HepG2 (cell line): ENCODE results near the gene PROC. TPM values are rescaled to one million over a fixed set of nuclear protein-coding genes. Genes with fewer than 3 reads are reported as not detected.

ENCODE experiments used
- ATAC-seq: fragments of 200-7000 bp; cut with Tn5 transposase; 3 replicates; pipeline ENCODE4 v1.9.1; 2020; ENCODE audit warnings: mild to moderate bottlenecking, moderate library complexity
- BruUV-seq: library from RNA; stranded (reverse); fragments of 400-500 nt; replicated peaks from 2 replicates; lab custom pipeline; 2021; lab: Mats Ljungman, UMichigan
- CTCF ChIA-PET: fragments of 300-600 bp; formaldehyde crosslinking; extraction: SDS; loops from one replicate; lab custom pipeline; 2021; ENCODE audit warnings: low total read pairs, inconsistent platforms, low intra/inter-chr PET ratio; lab: Yijun Ruan, JAX
- POLR2A ChIA-PET: fragments of 350-600 bp; sonication (Branson Sonifier 250); formaldehyde crosslinking; loops from one replicate; lab custom pipeline; 2020; ENCODE audit warnings: antibody characterized with exemption, inconsistent platforms; lab: Yijun Ruan, JAX
- DNase-seq: peaks from one replicate; pipeline ENCODE4 v3.0.0-alpha.2; 2015; ENCODE audit warnings: low spot score
- FAIRE-seq: peaks from 3 replicates; lab custom pipeline; 2011; peaks lifted over from hg19 to GRCh38; lab: Jason Lieb, UNC
- H2AFZ ChIP-seq: one replicate; pipeline ENCODE4 v1.6.1; 2011; ENCODE audit warnings: low read length, inconsistent platforms
- H3K27ac ChIP-seq: fragments of 300-600 bp; 3 replicates; pipeline ENCODE4 v1.8.0; 2011; ENCODE audit warnings: mixed run types, mild to moderate bottlenecking, mixed read lengths, low read length, inconsistent platforms; ENCODE audit not compliant: insufficient read depth; ENCODE audit errors: extremely low read length
- H3K27me3 ChIP-seq, 2 experiments: fragments of 200-600 bp in 1 of 2; 2 replicates in 1 of 2; 3 replicates in 1 of 2; pipeline versions ENCODE4 v1.6.0 to v1.8.0; 2011; ENCODE audit warnings: low read length in 2 of 2, mild to moderate bottlenecking in 2 of 2, moderate library complexity in 2 of 2, inconsistent platforms in 1 of 2; ENCODE audit not compliant: insufficient read depth in 2 of 2, control insufficient read depth in 1 of 2
- H3K36me3 ChIP-seq, 2 experiments: fragments of 200-600 bp in 1 of 2; replicated peaks in 1 of 2; 2 replicates in 1 of 2; 3 replicates in 1 of 2; pipeline versions ENCODE4 v1.5.1 to v1.8.0; 2011; ENCODE audit warnings: low read length in 2 of 2, inconsistent platforms in 1 of 2; ENCODE audit not compliant: insufficient read depth in 2 of 2, control insufficient read depth in 1 of 2
- H3K4me1 ChIP-seq: 2 replicates; pipeline ENCODE4 v1.5.1; 2012; ENCODE audit warnings: low read length, inconsistent platforms; ENCODE audit not compliant: insufficient read depth
- H3K4me2 ChIP-seq: 2 replicates; pipeline ENCODE4 v1.6.0; 2011; ENCODE audit warnings: low read depth, low read length, inconsistent platforms
- H3K4me3 ChIP-seq, 3 experiments: fragments of 200-600 bp in 1 of 3; sonication (generic), shearing (Covaris generic) in 1 of 3; replicated peaks in 1 of 3; 2 replicates each; pipeline ENCODE4 v1.5.1; 2011 to 2016; ENCODE audit warnings: low read length in 3 of 3, inconsistent platforms in 2 of 3, low read depth in 2 of 3, mild to moderate bottlenecking in 2 of 3, control low read depth in 1 of 3, mixed read lengths in 1 of 3; ENCODE audit not compliant: insufficient read depth in 1 of 3
- H3K79me2 ChIP-seq: one replicate; pipeline ENCODE4 v1.6.1; 2011; ENCODE audit warnings: low read length, inconsistent platforms; ENCODE audit not compliant: insufficient read depth
- H3K9ac ChIP-seq: 2 replicates; pipeline ENCODE4 v1.6.0; 2011; ENCODE audit warnings: mild to moderate bottlenecking, low read depth, low read length, inconsistent platforms; ENCODE audit not compliant: insufficient read depth
- H3K9me3 ChIP-seq: 2 replicates; pipeline ENCODE4 v1.5.1; 2012; ENCODE audit warnings: mild to moderate bottlenecking, low read length
- H4K20me1 ChIP-seq: 2 replicates; pipeline ENCODE4 v1.6.0; 2011; ENCODE audit warnings: inconsistent platforms, mild to moderate bottlenecking, low read length, moderate library complexity; ENCODE audit not compliant: insufficient read depth
- ARHGAP35 ChIP-seq: sonication (generic); formaldehyde crosslinking; IDR thresholded peaks from 2 replicates; pipeline ENCODE4 v1.9.0; 2022; ENCODE audit warnings: mild to moderate bottlenecking, inconsistent platforms, moderate library complexity, missing genetic modification reagents, borderline replicate concordance
- HDAC6 ChIP-seq: fragments of 200-600 bp; sonication (generic); IDR thresholded peaks from 2 replicates; pipeline ENCODE4 v1.7.0; 2017; ENCODE audit warnings: mild to moderate bottlenecking, antibody characterized with exemption, low read length, low read depth
- NR2F1 ChIP-seq, 2 experiments: fragments of 450-650 bp in 1 of 2; formaldehyde crosslinking in 1 of 2; IDR thresholded peaks; 2 replicates each; pipeline versions ENCODE4 v1.5.0 to v1.6.1; 2016 to 2020; ENCODE audit warnings: mild to moderate bottlenecking in 1 of 2, missing compliant biosample characterization in 1 of 2, missing genetic modification reagents in 1 of 2, moderate library complexity in 1 of 2
- ONECUT2 ChIP-seq: sonication (generic); formaldehyde crosslinking; IDR thresholded peaks from 2 replicates; pipeline ENCODE4 v1.4.0; 2020; ENCODE audit warnings: missing genetic modification reagents
- POGK ChIP-seq: sonication (generic); formaldehyde crosslinking; conservative IDR thresholded peaks from 2 replicates; pipeline ENCODE4 v1.8.0; 2022; ENCODE audit warnings: mild to moderate bottlenecking, moderate library complexity, missing genetic modification reagents
- SCMH1 ChIP-seq: sonication (generic); formaldehyde crosslinking; IDR thresholded peaks from 2 replicates; pipeline ENCODE4 v1.9.0; 2021; ENCODE audit warnings: missing genetic modification reagents, mild to moderate bottlenecking, borderline replicate concordance
- ZBTB33 ChIP-seq: sonication (generic); formaldehyde crosslinking; IDR thresholded peaks from 2 replicates; pipeline ENCODE4 v1.4.0; 2020; ENCODE audit warnings: missing genetic modification reagents
- ZNF530 ChIP-seq: sonication (generic); formaldehyde crosslinking; IDR thresholded peaks from 2 replicates; pipeline ENCODE4 v1.5.0; 2020; ENCODE audit warnings: low read depth, mild to moderate bottlenecking, missing genetic modification reagents
- ZNF687 ChIP-seq: sonication (generic); formaldehyde crosslinking; IDR thresholded peaks from 2 replicates; pipeline ENCODE4 v1.5.1; 2020; ENCODE audit warnings: mild to moderate bottlenecking, missing genetic modification reagents, moderate library complexity
- WGBS: methylation state at CpG from one replicate; pipeline ENCODE4 v1.1.6; 2017; ENCODE audit warnings: low lambda C conversion rate; 5-methylcytosine and 5-hydroxymethylcytosine counted together
- in situ Hi-C: cut with HindIII; loops from 2 replicates; pipeline ENCODE4 v1.10.0; 2017; ENCODE audit warnings: low pct_unique_long_range_greater_than_20kb; ENCODE audit not compliant: extremely low pct_ligation_motif_present
- intact Hi-C: fragments of 100-400 bp; cut with micrococcal nuclease; formaldehyde crosslinking; loops from one replicate; pipeline ENCODE4 v1.10.0; 2022; ENCODE audit not compliant: unreplicated experiment
- polyA plus RNA-seq, 8 experiments: library from polyadenylated mRNA; depleted of rRNA in 3 of 8; stranded (reverse) in 7 of 8; unstranded in 1 of 8; fragments of >200 nt; fragmentation: Illumina TruSeq in 4 of 8; extraction: Trizol in 4 of 8; gene quantifications; 2 replicates each; pipeline versions ENCODE4 v1.2.1 to v1.2.3, GENCODE V29; 2011 to 2016; ENCODE audit warnings: low read depth in 4 of 8, missing spikeins in 1 of 8, mixed read lengths in 1 of 8; ENCODE audit not compliant: insufficient read depth in 1 of 8
- total RNA-seq, 5 experiments: library from RNA; depleted of rRNA; stranded (reverse); fragments of >200 nt; fragmentation: Illumina TruSeq; extraction: Trizol; gene quantifications; 2 replicates each; pipeline ENCODE4 v1.2.3, GENCODE V29; 2016; ENCODE audit warnings: low read depth in 1 of 5

The PROC gene
- total and polyA plus RNA-seq, 2 of the 13 experiments (the other 11 are each of a cell fraction or from before 2014, with no cell fraction given) = 134 to 185 TPM

GRCh38 chr2:127463155-127463991 lies 45.1 kb downstream of the PROC start:
- ChIA-PET CTCF (no interaction called here), POLR2A (no interaction called here)
- Histone ChIP-seq H3K9ac (no peak overlapping the region), H3K27me3 (no peaks in the 10 kb centered on the region), H3K27ac (no peak overlapping the region), H2AFZ (no peak overlapping the region), H3K4me1 (peaks cover 17% of the 10 kb centered on the region; the same call in 1 of the 2 replicates), H3K36me3 (no peaks in the 10 kb centered on the region), H3K4me2 (no peak overlapping the region), H4K20me1 (no peaks in the 10 kb centered on the region), H3K4me3 (no peak overlapping the region), H3K79me2 (no peaks in the 10 kb centered on the region), H3K9me3 (no peaks in the 10 kb centered on the region)
- in situ Hi-C loops = no loop called here
- WGBS = 83% methylated on average over 16 of the region's 19 CpGs
- DNase-seq (no peak), ATAC-seq (peak; percentile 65), FAIRE-seq (no peak)
- BruUV-seq = no TSS peak
- TF ChIP-seq ZNF530 (no peak), SCMH1 (CRISPR knock-in tag) (no peak), ZNF687 (CRISPR knock-in tag) (peak; percentile 42; the same call in 1 of the 2 replicates), ARHGAP35 (CRISPR knock-in tag) (no peak), ONECUT2 (CRISPR knock-in tag) (no peak), POGK (0 out of 2 replicates have a peak, but pooled peaks have one; percentile 25), NR2F1 (CRISPR knock-in tag; IDR thresholded peaks at IDR 0.05) (no peak), HDAC6 (no peak), ZBTB33 (CRISPR knock-in tag) (peak; percentile 85)
- intact Hi-C loops = no loop called here
